ENCODE measurements around the gene KCNE5. TPM values are rescaled to one million over a fixed set of nuclear protein-coding genes. Genes with fewer than 3 reads are reported as not detected.
"Not testable (repeated sequence)": the region's sequence is repeated elsewhere in the genome, so short reads cannot be mapped to it uniquely, and the experiment has no call there.

Gene KCNE5
- polyA plus RNA-seq (2013, experiment 1 of 2): 0.40 TPM
- polyA plus RNA-seq (2013, experiment 2 of 2): 0.27 TPM

GRCh38 chrX:109624641-109625616, at the start of gene KCNE5:
TSS of gene KCNE5 (minus strand) at chrX:109625172. CDS start at chrX:109625020, 152 bp downstream.
- peak; percentile 29 for DNase-seq
- Histone ChIP-seq H3K27ac (ENCODE audit: low read length, poor library complexity, severe bottlenecking) (no peak within 1 kb of the TSS), H2AK5ac (ENCODE audit: low read length, severe bottlenecking) (no peak within 1 kb of the TSS), H2BK15ac (ENCODE audit: low read depth, poor library complexity, severe bottlenecking) (no peak within 1 kb of the TSS), H2BK12ac (ENCODE audit: low read length in 2 of 2) (no peak within 1 kb of the TSS), H3K36me3 (ENCODE audit: control insufficient read depth in 1 of 2, insufficient read depth in 2 of 2, low read depth in 1 of 2, low read length in 2 of 2) (peaks cover 0 to 8% of the 10 kb centered on the region in 2 experiments), H3K4ac (ENCODE audit: low read depth in 1 of 2, low read length in 2 of 2) (no peak within 1 kb of the TSS), H2BK5ac (ENCODE audit: low read depth, low read length, poor library complexity, severe bottlenecking) (no peak within 1 kb of the TSS), H2BK120ac (ENCODE audit: low read depth, low read length) (peak within 1 kb of the TSS; percentile 34), H2AFZ (ENCODE audit: low read depth, low read length) (peak within 1 kb of the TSS; percentile 23), H3K4me1 (ENCODE audit: control insufficient read depth, insufficient read depth, low read depth, low read length) (peaks cover 2% of the 10 kb centered on the region), H4K8ac (ENCODE audit: low read length) (peak within 1 kb of the TSS; percentile 37), H3K4me2 (ENCODE audit: low read length, poor library complexity, severe bottlenecking) (peak within 1 kb of the TSS; percentile 74), H3K9me3 (ENCODE audit: control insufficient read depth, low read length) (no peaks in the 10 kb centered on the region), H3K79me1 (replicated peaks; ENCODE audit: low read length, poor library complexity, severe bottlenecking) (no peaks in the 10 kb centered on the region), H3K23ac (ENCODE audit: low read length in 2 of 2) (no peak within 1 kb of the TSS), H3K27me3 (ENCODE audit: control insufficient read depth in 1 of 2, insufficient read depth in 1 of 2, low read length in 2 of 2) (peaks cover 0 to 18% of the 10 kb centered on the region in 2 experiments), H4K91ac (ENCODE audit: low read length) (peak within 1 kb of the TSS; percentile 27), H3K4me3 (ENCODE audit: insufficient read depth in 1 of 2, low read depth in 1 of 2, low read length in 2 of 2) (peak within 1 kb of the TSS; percentile 24 to 44), H3K18ac (ENCODE audit: low read depth in 1 of 2, low read length in 2 of 2) (peak within 1 kb of the TSS in 1 of 2 experiments; percentile 34), H3K9ac (ENCODE audit: low read length) (no peak within 1 kb of the TSS), H3K14ac (ENCODE audit: low read length in 2 of 2) (no peak within 1 kb of the TSS)
- whole genome bisulfite sequencing: 52% methylated on average over 29 of the region's 79 CpGs

- no peaks in the 10 kb centered on the region for H3K4me1 ChIP-seq (ENCODE audit: control insufficient read depth, insufficient read depth, low read depth, low read length)
- H2BK12ac ChIP-seq (ENCODE audit: low read length in 2 of 2): no peak overlapping the region
- no peak overlapping the region for H3K23ac ChIP-seq (ENCODE audit: low read length in 2 of 2)
- no peak overlapping the region for H2AFZ ChIP-seq (ENCODE audit: low read depth, low read length)
- H2AK5ac ChIP-seq (ENCODE audit: low read length, severe bottlenecking): no peak overlapping the region
- peaks cover 7 to 67% of the 10 kb centered on the region in 2 experiments for H3K36me3 ChIP-seq (ENCODE audit: control insufficient read depth in 1 of 2, insufficient read depth in 2 of 2, low read depth in 1 of 2, low read length in 2 of 2)
- H3K27me3 ChIP-seq (ENCODE audit: control insufficient read depth in 1 of 2, insufficient read depth in 1 of 2, low read length in 2 of 2): peaks cover 0 to 23% of the 10 kb centered on the region in 2 experiments
- H4K91ac ChIP-seq (ENCODE audit: low read length): no peak overlapping the region
- H3K4me2 ChIP-seq (ENCODE audit: low read length, poor library complexity, severe bottlenecking): no peak overlapping the region
- H2BK120ac ChIP-seq (ENCODE audit: low read depth, low read length): no peak overlapping the region
- no peak overlapping the region for H3K4ac ChIP-seq (ENCODE audit: low read depth in 1 of 2, low read length in 2 of 2)
- H3K4me3 ChIP-seq (ENCODE audit: insufficient read depth in 1 of 2, low read depth in 1 of 2, low read length in 2 of 2): no peak overlapping the region
- H3K18ac ChIP-seq (ENCODE audit: low read depth in 1 of 2, low read length in 2 of 2): no peak overlapping the region
- H3K9me3 ChIP-seq (ENCODE audit: control insufficient read depth, low read length): no peaks in the 10 kb centered on the region
- H4K8ac ChIP-seq (ENCODE audit: low read length): no peak overlapping the region
- no peak overlapping the region for H3K14ac ChIP-seq (ENCODE audit: low read length in 2 of 2)
- no peak overlapping the region for H2BK5ac ChIP-seq (ENCODE audit: low read depth, low read length, poor library complexity, severe bottlenecking)
- no peak overlapping the region for H2BK15ac ChIP-seq (ENCODE audit: low read depth, poor library complexity, severe bottlenecking)
- no peak overlapping the region for H3K27ac ChIP-seq (ENCODE audit: low read length, poor library complexity, severe bottlenecking)
- H3K79me1 ChIP-seq (replicated peaks; ENCODE audit: low read length, poor library complexity, severe bottlenecking): peaks cover 1% of the 10 kb centered on the region
- H3K9ac ChIP-seq (ENCODE audit: low read length): no peak overlapping the region
- DNase-seq: no peak
These were observed 47.3 kb upstream of the KCNE5 start for GRCh38 chrX:109672239-109672638.

- not testable (repeated sequence) for H4K8ac ChIP-seq (ENCODE audit: low read length); DNase-seq; H2AFZ ChIP-seq (ENCODE audit: low read depth, low read length); H3K4ac ChIP-seq (ENCODE audit: low read depth in 1 of 2, low read length in 2 of 2); H3K4me2 ChIP-seq (ENCODE audit: low read length, poor library complexity, severe bottlenecking); H2BK120ac ChIP-seq (ENCODE audit: low read depth, low read length); H3K18ac ChIP-seq (ENCODE audit: low read depth in 1 of 2, low read length in 2 of 2); H3K79me1 ChIP-seq (replicated peaks; ENCODE audit: low read length, poor library complexity, severe bottlenecking); H3K23ac ChIP-seq (ENCODE audit: low read length in 2 of 2); H2BK5ac ChIP-seq (ENCODE audit: low read depth, low read length, poor library complexity, severe bottlenecking); H3K9ac ChIP-seq (ENCODE audit: low read length); H3K9me3 ChIP-seq (ENCODE audit: control insufficient read depth, low read length); H2BK12ac ChIP-seq (ENCODE audit: low read length in 2 of 2); H2AK5ac ChIP-seq (ENCODE audit: low read length, severe bottlenecking); H3K27ac ChIP-seq (ENCODE audit: low read length, poor library complexity, severe bottlenecking); H2BK15ac ChIP-seq (ENCODE audit: low read depth, poor library complexity, severe bottlenecking); H3K14ac ChIP-seq (ENCODE audit: low read length in 2 of 2); H3K4me3 ChIP-seq (ENCODE audit: insufficient read depth in 1 of 2, low read depth in 1 of 2, low read length in 2 of 2); H3K4me1 ChIP-seq (ENCODE audit: control insufficient read depth, insufficient read depth, low read depth, low read length); H4K91ac ChIP-seq (ENCODE audit: low read length)
- over 99% methylated on average over 24 of the region's 29 CpGs for WGBS
- peaks cover 7 to 71% of the 10 kb centered on the region in 2 experiments for H3K36me3 ChIP-seq (ENCODE audit: control insufficient read depth in 1 of 2, insufficient read depth in 2 of 2, low read depth in 1 of 2, low read length in 2 of 2)
- peaks cover 0 to 21% of the 10 kb centered on the region in 2 experiments for H3K27me3 ChIP-seq (ENCODE audit: control insufficient read depth in 1 of 2, insufficient read depth in 1 of 2, low read length in 2 of 2)
These were observed 46.2 kb upstream of the KCNE5 start for GRCh38 chrX:109671170-109671569.

GRCh38 chrX:109667986-109668385, 43.0 kb upstream of the KCNE5 start:
- H3K27ac ChIP-seq (ENCODE audit: low read length, poor library complexity, severe bottlenecking): no peak overlapping the region
- H4K91ac ChIP-seq (ENCODE audit: low read length): no peak overlapping the region
- DNase-seq: no peak
- no peak overlapping the region for H3K9ac ChIP-seq (ENCODE audit: low read length)
- no peak overlapping the region for H2BK12ac ChIP-seq (ENCODE audit: low read length in 2 of 2)
- no peak overlapping the region for H2BK15ac ChIP-seq (ENCODE audit: low read depth, poor library complexity, severe bottlenecking)
- 100% methylated on average over 2 of the region's 5 CpGs for WGBS
- no peak overlapping the region for H3K14ac ChIP-seq (ENCODE audit: low read length in 2 of 2)
- H3K79me1 ChIP-seq (replicated peaks; ENCODE audit: low read length, poor library complexity, severe bottlenecking): peaks cover 1% of the 10 kb centered on the region
- no peak overlapping the region for H3K4ac ChIP-seq (ENCODE audit: low read depth in 1 of 2, low read length in 2 of 2)
- no peak overlapping the region for H2AK5ac ChIP-seq (ENCODE audit: low read length, severe bottlenecking)
- no peaks in the 10 kb centered on the region for H3K9me3 ChIP-seq (ENCODE audit: control insufficient read depth, low read length)
- H2BK5ac ChIP-seq (ENCODE audit: low read depth, low read length, poor library complexity, severe bottlenecking): no peak overlapping the region
- no peaks in the 10 kb centered on the region for H3K4me1 ChIP-seq (ENCODE audit: control insufficient read depth, insufficient read depth, low read depth, low read length)
- no peak overlapping the region for H2AFZ ChIP-seq (ENCODE audit: low read depth, low read length)
- peaks cover 0 to 4% of the 10 kb centered on the region in 2 experiments for H3K27me3 ChIP-seq (ENCODE audit: control insufficient read depth in 1 of 2, insufficient read depth in 1 of 2, low read length in 2 of 2)
- no peak overlapping the region for H4K8ac ChIP-seq (ENCODE audit: low read length)
- no peak overlapping the region for H3K4me3 ChIP-seq (ENCODE audit: insufficient read depth in 1 of 2, low read depth in 1 of 2, low read length in 2 of 2)
- no peak overlapping the region for H3K18ac ChIP-seq (ENCODE audit: low read depth in 1 of 2, low read length in 2 of 2)
- H3K4me2 ChIP-seq (ENCODE audit: low read length, poor library complexity, severe bottlenecking): no peak overlapping the region
- peaks cover 7 to 70% of the 10 kb centered on the region in 2 experiments for H3K36me3 ChIP-seq (ENCODE audit: control insufficient read depth in 1 of 2, insufficient read depth in 2 of 2, low read depth in 1 of 2, low read length in 2 of 2)
- H3K23ac ChIP-seq (ENCODE audit: low read length in 2 of 2): no peak overlapping the region
- no peak overlapping the region for H2BK120ac ChIP-seq (ENCODE audit: low read depth, low read length)
